ENCODE data around the gene SLC35E3.

- TF ChIP-seq, protein P1, sequence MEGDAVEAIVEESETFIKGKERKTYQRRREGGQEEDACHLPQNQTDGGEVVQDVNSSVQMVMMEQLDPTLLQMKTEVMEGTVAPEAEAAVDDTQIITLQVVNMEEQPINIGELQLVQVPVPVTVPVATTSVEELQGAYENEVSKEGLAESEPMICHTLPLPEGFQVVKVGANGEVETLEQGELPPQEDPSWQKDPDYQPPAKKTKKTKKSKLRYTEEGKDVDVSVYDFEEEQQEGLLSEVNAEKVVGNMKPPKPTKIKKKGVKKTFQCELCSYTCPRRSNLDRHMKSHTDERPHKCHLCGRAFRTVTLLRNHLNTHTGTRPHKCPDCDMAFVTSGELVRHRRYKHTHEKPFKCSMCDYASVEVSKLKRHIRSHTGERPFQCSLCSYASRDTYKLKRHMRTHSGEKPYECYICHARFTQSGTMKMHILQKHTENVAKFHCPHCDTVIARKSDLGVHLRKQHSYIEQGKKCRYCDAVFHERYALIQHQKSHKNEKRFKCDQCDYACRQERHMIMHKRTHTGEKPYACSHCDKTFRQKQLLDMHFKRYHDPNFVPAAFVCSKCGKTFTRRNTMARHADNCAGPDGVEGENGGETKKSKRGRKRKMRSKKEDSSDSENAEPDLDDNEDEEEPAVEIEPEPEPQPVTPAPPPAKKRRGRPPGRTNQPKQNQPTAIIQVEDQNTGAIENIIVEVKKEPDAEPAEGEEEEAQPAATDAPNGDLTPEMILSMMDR (IDR thresholded peaks at IDR 0.05), result no peak
- no peak for TF ChIP-seq POLR2AphosphoS5 (IDR thresholded peaks at IDR 0.05)
Observed at GRCh38 chr12:68761442-68761812, 15.5 kb downstream of the SLC35E3 start.

Data from sigmoid colon (tissue), 4 donors.